GM12873 (cell line): ENCODE results near the gene CXCL17.
A peak's percentile ranks its signal among the peaks of the same experiment; 100 is the strongest.

Experiments
- CTCF ChIP-seq: IDR thresholded peaks from 2 replicates; pipeline ENCODE4 v1.5.1; 2012; ENCODE audit warnings: low read depth, mild to moderate bottlenecking, moderate library complexity, low read length, control low read depth; ENCODE audit not compliant: insufficient read depth; ENCODE audit errors: missing control alignments

The CXCL17 gene

GRCh38 chr19:42461700-42462324 lies 19.1 kb upstream of the CXCL17 start:
- no peak for TF ChIP-seq CTCF

GRCh38 chr19:42459926-42460325 lies 17.2 kb upstream of the CXCL17 start:
- no peak for TF ChIP-seq CTCF

GRCh38 chr19:42455621-42456081 lies 12.9 kb upstream of the CXCL17 start:
- TF ChIP-seq CTCF = no peak

- no peak for TF ChIP-seq CTCF
These were observed 12.3 kb upstream of the CXCL17 start for GRCh38 chr19:42455086-42455485.

GRCh38 chr19:42452590-42452989 lies 9.8 kb upstream of the CXCL17 start:
- TF ChIP-seq CTCF = no peak

- TF ChIP-seq CTCF = peak; percentile 84
These were observed 7.7 kb upstream of the CXCL17 start for GRCh38 chr19:42450314-42450934.

- TF ChIP-seq CTCF = no peak
These were observed 3.2 kb upstream of the CXCL17 start for GRCh38 chr19:42445948-42446347.
